Calu3 (cell line): ENCODE results near the gene ACP7. TPM values are rescaled to one million over a fixed set of nuclear protein-coding genes. Genes with fewer than 3 reads are reported as not detected.

ENCODE experiments used
- BruUV-seq: library from RNA; stranded (reverse); fragments of 400-500 nt; replicated peaks from 2 replicates; lab custom pipeline; 2021; lab: Mats Ljungman, UMichigan
- CTCF ChIA-PET: fragments of 300-600 bp; sonication (Branson Sonifier 250); formaldehyde crosslinking; loops from one replicate; lab custom pipeline; 2022; ENCODE audit warnings: antibody characterized with exemption; lab: Charles Lee
- DNase-seq: peaks from one replicate; pipeline ENCODE4 v3.0.0; 2022
- H3K27ac Mint-ChIP-seq: one replicate; pipeline ENCODE4 v1.8.0; 2022; ENCODE audit warnings: mixed read lengths; ENCODE audit not compliant: unreplicated experiment
- H3K27me3 Mint-ChIP-seq: one replicate; pipeline ENCODE4 v1.8.0; 2022; ENCODE audit warnings: mixed read lengths; ENCODE audit not compliant: unreplicated experiment
- H3K36me3 Mint-ChIP-seq: one replicate; pipeline ENCODE4 v1.8.0; 2022; ENCODE audit warnings: mild to moderate bottlenecking, moderate library complexity, mixed read lengths; ENCODE audit not compliant: insufficient read depth, unreplicated experiment
- H3K4me1 Mint-ChIP-seq: one replicate; pipeline ENCODE4 v1.8.0; 2022; ENCODE audit warnings: mild to moderate bottlenecking, low read depth, mixed read lengths; ENCODE audit not compliant: unreplicated experiment
- H3K4me3 Mint-ChIP-seq: one replicate; pipeline ENCODE4 v1.8.0; 2022; ENCODE audit warnings: mild to moderate bottlenecking, low read depth, moderate library complexity, mixed read lengths; ENCODE audit not compliant: unreplicated experiment
- H3K9me3 Mint-ChIP-seq: one replicate; pipeline ENCODE4 v1.8.0; 2022; ENCODE audit warnings: low read depth, mixed read lengths; ENCODE audit not compliant: unreplicated experiment
- CTCF ChIP-seq: fragments of 200-600 bp; IDR thresholded peaks from one replicate; pipeline ENCODE4 v1.8.0; 2022; ENCODE audit warnings: antibody characterized with exemption; ENCODE audit not compliant: unreplicated experiment
- intact Hi-C: fragments of 100-400 bp; cut with micrococcal nuclease; formaldehyde crosslinking; loops from one replicate; pipeline ENCODE4 v1.10.0; 2022; ENCODE audit not compliant: unreplicated experiment
- total RNA-seq: library from RNA; stranded (reverse); gene quantifications from 2 replicates; pipeline ENCODE4 v1.2.3, GENCODE V29; 2022

Gene ACP7
- total RNA-seq, 1 experiment from 2014 or later: 9.5 TPM

GRCh38 chr19:39139305-39139874 is 55.2 kb downstream of the ACP7 start:
- Mint-ChIP-seq H3K9me3 (no peaks in the 10 kb centered on the region), H3K27me3 (no peaks in the 10 kb centered on the region), H3K4me3 (no peak overlapping the region), H3K36me3 (peaks cover 12% of the 10 kb centered on the region), H3K27ac (no peak overlapping the region), H3K4me1 (peaks cover 69% of the 10 kb centered on the region)
- CTCF ChIA-PET: interaction anchor here (0.6 to 1.2 kb wide), 2 partner anchors 13 to 15 kb away, joined by 3 to 7 read pairs; no protein-coding TSS in a partner anchor
- DNase-seq: no peak
- TF ChIP-seq CTCF: no peak
- intact Hi-C loops: no loop called here
- no TSS peak for BruUV-seq

GRCh38 chr19:39139971-39140453 is 55.8 kb downstream of the ACP7 start:
- Mint-ChIP-seq H3K36me3 (peaks cover 12% of the 10 kb centered on the region), H3K4me3 (no peak overlapping the region), H3K27me3 (no peaks in the 10 kb centered on the region), H3K9me3 (no peaks in the 10 kb centered on the region), H3K4me1 (peaks cover 73% of the 10 kb centered on the region), H3K27ac (no peak overlapping the region)
- BruUV-seq: no TSS peak
- CTCF ChIA-PET: interaction anchor here (0.6 to 1.2 kb wide), 3 partner anchors 14 to 28 kb away, joined by 3 to 7 read pairs (median 3); no protein-coding TSS in a partner anchor
- no peak for TF ChIP-seq CTCF
- no peak for DNase-seq
- intact Hi-C loops: no loop called here

- H3K4me3 Mint-ChIP-seq: no peak overlapping the region
- H3K9me3 Mint-ChIP-seq: no peaks in the 10 kb centered on the region
These were observed 56.4 kb downstream of the ACP7 start for GRCh38 chr19:39140594-39140993.

GRCh38 chr19:39141929-39142328 is 57.8 kb downstream of the ACP7 start:
- Mint-ChIP-seq H3K27me3 (no peaks in the 10 kb centered on the region), H3K27ac (no peak overlapping the region), H3K36me3 (no peaks in the 10 kb centered on the region), H3K9me3 (no peaks in the 10 kb centered on the region), H3K4me1 (peaks cover 71% of the 10 kb centered on the region), H3K4me3 (no peak overlapping the region)
- no TSS peak for BruUV-seq
- intact Hi-C loops: no loop called here
- DNase-seq: no peak
- no peak for TF ChIP-seq CTCF
- CTCF ChIA-PET: no interaction called here

More at GRCh38 chr19:39140594-39140993, 56.4 kb downstream of the ACP7 start:
- TF ChIP-seq CTCF: no peak
- DNase-seq: no peak
- no TSS peak for BruUV-seq
- Mint-ChIP-seq H3K36me3 (peaks cover 10% of the 10 kb centered on the region), H3K27ac (no peak overlapping the region), H3K27me3 (no peaks in the 10 kb centered on the region), H3K4me1 (peaks cover 74% of the 10 kb centered on the region)
- CTCF ChIA-PET: interaction anchor here (1.1 to 1.2 kb wide), 2 partner anchors 14 to 29 kb away, joined by 3 read pairs; no protein-coding TSS in a partner anchor
- intact Hi-C loops: no loop called here
